MM.1S (cell line): Measurements from ENCODE around the gene CRTC2.

Experiments used
- CTCF ChIP-seq: fragments of 300-600 bp; sonication (generic); IDR thresholded peaks from 2 replicates; pipeline ENCODE4 v1.5.1; 2016; ENCODE audit warnings: antibody characterized with exemption, low read length, mixed read lengths
- EZH2 ChIP-seq: fragments of 300-600 bp; sonication (generic); optimal IDR thresholded peaks from 2 replicates; pipeline ENCODE3; 2017; ENCODE audit warnings: low read depth, mild to moderate bottlenecking, antibody characterized with exemption, low read length, mixed read lengths

GRCh38 chr1:153929981-153930948, 28.1 kb downstream of the CRTC2 start:
- TF ChIP-seq CTCF: no peak
- TF ChIP-seq EZH2: no peak
